GM20431 (cell line): ENCODE measurements around the gene REV3L.

Experiments
- in situ Hi-C: fragments of 300-500 bp; cut with MseI, MboI; formaldehyde crosslinking; loops from one replicate; pipeline ENCODE4 v1.15.0; 2020; ENCODE audit warnings: low sequenced_read_pairs; ENCODE audit not compliant: unreplicated experiment

Gene REV3L

GRCh38 chr6:111274593-111275217 lies 208.3 kb downstream of the REV3L start:
- in situ Hi-C loops, result loop anchor here (25.0 kb wide), 1 partner anchor 188 kb away; no protein-coding TSS in a partner anchor

- in situ Hi-C loops, result loop anchor here (25.0 kb wide), 1 partner anchor 192 kb away; no protein-coding TSS in a partner anchor
These were observed 212.9 kb downstream of the REV3L start for GRCh38 chr6:111270121-111270520.

- in situ Hi-C loops, result loop anchor here (25.0 kb wide), 1 partner anchor 193 kb away; no protein-coding TSS in a partner anchor
These were observed 213.5 kb downstream of the REV3L start for GRCh38 chr6:111269401-111269970.

GRCh38 chr6:111267764-111268333 lies 215.2 kb downstream of the REV3L start:
- in situ Hi-C loops, result loop anchor here (25.0 kb wide), 1 partner anchor 194 kb away; no protein-coding TSS in a partner anchor

- in situ Hi-C loops, result loop anchor here (25.0 kb wide), 1 partner anchor 196 kb away; no protein-coding TSS in a partner anchor
These were observed 216.7 kb downstream of the REV3L start for GRCh38 chr6:111266276-111266675.

GRCh38 chr6:111265842-111266241 lies 217.2 kb downstream of the REV3L start:
- in situ Hi-C loops, result loop anchor here (25.0 kb wide), 1 partner anchor 196 kb away; no protein-coding TSS in a partner anchor

GRCh38 chr6:111263837-111264236 lies 219.2 kb downstream of the REV3L start:
- in situ Hi-C loops, result loop anchor here (25.0 kb wide), 1 partner anchor 198 kb away; no protein-coding TSS in a partner anchor

GRCh38 chr6:111260570-111261298 lies 222.3 kb downstream of the REV3L start:
- in situ Hi-C loops, result loop anchor here (25.0 kb wide), 1 partner anchor 202 kb away; no protein-coding TSS in a partner anchor

- in situ Hi-C loops, result loop anchor here (25.0 kb wide), 1 partner anchor 203 kb away; no protein-coding TSS in a partner anchor
These were observed 223.8 kb downstream of the REV3L start for GRCh38 chr6:111259089-111259831.

GRCh38 chr6:111258615-111259088 lies 224.4 kb downstream of the REV3L start:
- in situ Hi-C loops, result loop anchor here (25.0 kb wide), 1 partner anchor 204 kb away; no protein-coding TSS in a partner anchor

GRCh38 chr6:111258010-111258409 lies 225.0 kb downstream of the REV3L start:
- in situ Hi-C loops, result loop anchor here (25.0 kb wide), 1 partner anchor 204 kb away; no protein-coding TSS in a partner anchor

GRCh38 chr6:111256646-111257045 lies 226.4 kb downstream of the REV3L start:
- in situ Hi-C loops, result loop anchor here (25.0 kb wide), 1 partner anchor 206 kb away; no protein-coding TSS in a partner anchor

GRCh38 chr6:111255838-111256237 lies 227.2 kb downstream of the REV3L start:
- in situ Hi-C loops, result loop anchor here (25.0 kb wide), 1 partner anchor 206 kb away; no protein-coding TSS in a partner anchor

- in situ Hi-C loops, result loop anchor here (25.0 kb wide), 1 partner anchor 208 kb away; no protein-coding TSS in a partner anchor
These were observed 228.2 kb downstream of the REV3L start for GRCh38 chr6:111254779-111255166.

GRCh38 chr6:111254004-111254778 lies 228.8 kb downstream of the REV3L start:
- in situ Hi-C loops, result loop anchor here (25.0 kb wide), 1 partner anchor 208 kb away; no protein-coding TSS in a partner anchor

GRCh38 chr6:111252726-111253125 lies 230.3 kb downstream of the REV3L start:
- in situ Hi-C loops, result loop anchor here (25.0 kb wide), 1 partner anchor 210 kb away; no protein-coding TSS in a partner anchor

GRCh38 chr6:111250791-111251354 lies 232.1 kb downstream of the REV3L start:
- in situ Hi-C loops, result loop anchor here (25.0 kb wide), 1 partner anchor 211 kb away; no protein-coding TSS in a partner anchor
